Astrocyte (in vitro differentiated cells and primary cell): ENCODE results near the gene ARG2. TPM values are rescaled to one million over a fixed set of nuclear protein-coding genes. Genes with fewer than 3 reads are reported as not detected.

Experiments
- DNase-seq: peaks from one replicate; pipeline ENCODE4 v3.0.0-alpha.2; 2010; ENCODE audit warnings: low read depth
- FAIRE-seq: peaks from 2 replicates; lab custom pipeline; 2011; peaks lifted over from hg19 to GRCh38; lab: Jason Lieb, UNC
- H2AFZ ChIP-seq: 2 replicates; pipeline ENCODE4 v1.6.0; 2012; ENCODE audit warnings: low read depth, low read length, inconsistent platforms
- H3K27ac ChIP-seq: 2 replicates; pipeline ENCODE4 v1.5.1; 2011; ENCODE audit warnings: low read depth, low read length, inconsistent platforms
- H3K27me3 ChIP-seq: 2 replicates; pipeline ENCODE4 v1.6.0; 2011; ENCODE audit warnings: low read length, inconsistent platforms; ENCODE audit not compliant: insufficient read depth
- H3K36me3 ChIP-seq: 2 replicates; pipeline ENCODE4 v1.5.1; 2011; ENCODE audit warnings: low read length, inconsistent platforms; ENCODE audit not compliant: insufficient read depth
- H3K4me1 ChIP-seq: 2 replicates; pipeline ENCODE4 v1.5.1; 2011; ENCODE audit warnings: low read length, inconsistent platforms; ENCODE audit not compliant: insufficient read depth
- H3K4me2 ChIP-seq: 2 replicates; pipeline ENCODE4 v1.6.0; 2012; ENCODE audit warnings: low read length, inconsistent platforms
- H3K4me3 ChIP-seq: 2 replicates; pipeline ENCODE4 v1.5.1; 2011; ENCODE audit warnings: low read depth, mild to moderate bottlenecking, low read length, inconsistent platforms; ENCODE audit not compliant: insufficient read depth
- H3K79me2 ChIP-seq: 2 replicates; pipeline ENCODE4 v1.6.0; 2012; ENCODE audit warnings: mild to moderate bottlenecking, low read length, inconsistent platforms; ENCODE audit not compliant: insufficient read depth
- H3K9ac ChIP-seq: 2 replicates; pipeline ENCODE4 v1.6.0; 2012; ENCODE audit warnings: mild to moderate bottlenecking, low read length, inconsistent platforms
- H3K9me3 ChIP-seq: 2 replicates; pipeline ENCODE4 v1.5.1; 2012; ENCODE audit warnings: low read depth, mild to moderate bottlenecking, low read length, inconsistent platforms; ENCODE audit not compliant: insufficient read depth
- H4K20me1 ChIP-seq: 2 replicates; pipeline ENCODE4 v1.6.0; 2012; ENCODE audit warnings: low read length, inconsistent platforms; ENCODE audit not compliant: insufficient read depth
- H3K27ac Mint-ChIP-seq: one replicate; pipeline ENCODE4 v1.8.0; 2021; ENCODE audit warnings: mild to moderate bottlenecking, mixed read lengths; ENCODE audit not compliant: unreplicated experiment
- H3K27me3 Mint-ChIP-seq: one replicate; pipeline ENCODE4 v1.8.0; 2021; ENCODE audit warnings: low read depth, mixed read lengths; ENCODE audit not compliant: unreplicated experiment
- H3K36me3 Mint-ChIP-seq: one replicate; pipeline ENCODE4 v1.8.0; 2021; ENCODE audit warnings: low read depth, mixed read lengths; ENCODE audit not compliant: unreplicated experiment
- H3K4me1 Mint-ChIP-seq: one replicate; pipeline ENCODE4 v1.8.0; 2021; ENCODE audit warnings: low read depth, mixed read lengths; ENCODE audit not compliant: unreplicated experiment
- H3K4me3 Mint-ChIP-seq: one replicate; pipeline ENCODE4 v1.8.0; 2021; ENCODE audit warnings: mild to moderate bottlenecking, moderate library complexity, mixed read lengths; ENCODE audit not compliant: unreplicated experiment
- H3K9me3 Mint-ChIP-seq: one replicate; pipeline ENCODE4 v1.8.0; 2021; ENCODE audit warnings: mild to moderate bottlenecking, mixed read lengths; ENCODE audit not compliant: unreplicated experiment
- CTCF ChIP-seq: IDR thresholded peaks from 2 replicates; pipeline ENCODE4 v1.5.1; 2011; ENCODE audit warnings: low read depth, mild to moderate bottlenecking, inconsistent platforms, low read length, moderate library complexity; ENCODE audit not compliant: insufficient read depth
- EZH2 ChIP-seq: IDR thresholded peaks from 2 replicates; pipeline ENCODE4 v1.6.1; 2012; ENCODE audit warnings: mild to moderate bottlenecking, low read length, inconsistent platforms; ENCODE audit not compliant: insufficient read depth
- total RNA-seq: library from RNA; stranded (reverse); gene quantifications from 2 replicates; pipeline ENCODE4 v1.2.1, GENCODE V29; 2021

ARG2 gene
- total RNA-seq, 1 donor from 2014 or later, result 11.6 TPM

- Mint-ChIP-seq H3K27ac (no peak overlapping the region), H3K4me3 (no peak overlapping the region), H3K4me1 (peaks cover 5% of the 10 kb centered on the region), H3K36me3 (no peaks in the 10 kb centered on the region), H3K27me3 (no peaks in the 10 kb centered on the region), H3K9me3 (no peaks in the 10 kb centered on the region)
- Histone ChIP-seq H3K9ac (no peak overlapping the region), H3K4me1 (no peaks in the 10 kb centered on the region), H3K79me2 (no peaks in the 10 kb centered on the region), H3K27me3 (no peaks in the 10 kb centered on the region), H3K27ac (no peak overlapping the region), H3K9me3 (no peaks in the 10 kb centered on the region), H3K4me3 (no peak overlapping the region), H2AFZ (no peak overlapping the region), H4K20me1 (peaks cover 1% of the 10 kb centered on the region), H3K4me2 (no peak overlapping the region), H3K36me3 (peaks cover 26% of the 10 kb centered on the region)
- no peak for TF ChIP-seq CTCF
- no peak for TF ChIP-seq EZH2
- DNase-seq (no peak), FAIRE-seq (no peak)
Observed at GRCh38 chr14:67646131-67646530, 26.4 kb downstream of the ARG2 start.

DNA sequence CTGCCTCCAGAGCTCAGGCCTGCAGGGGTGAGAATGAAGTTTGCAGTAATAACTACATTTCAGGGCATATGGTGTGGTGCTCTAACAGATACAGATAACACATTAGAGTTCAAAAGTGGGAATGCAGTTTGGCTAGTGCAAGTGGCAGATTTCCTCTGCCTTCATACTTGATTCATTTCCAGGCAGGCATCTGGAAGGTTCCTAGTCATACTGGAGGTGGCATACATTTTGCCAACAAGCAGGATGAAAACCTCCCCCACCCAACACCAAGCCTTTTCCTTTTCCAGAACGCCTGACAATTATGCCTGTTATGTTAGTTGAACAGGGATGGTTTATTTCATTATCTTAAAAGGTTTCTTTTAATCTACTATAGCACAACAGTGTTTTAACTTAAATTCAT is 30.4 kb downstream of the ARG2 start:
- Histone ChIP-seq H3K4me3 (no peak overlapping the region), H3K9ac (no peak overlapping the region), H3K4me2 (no peak overlapping the region), H3K9me3 (no peaks in the 10 kb centered on the region), H3K27me3 (no peaks in the 10 kb centered on the region), H3K4me1 (no peaks in the 10 kb centered on the region), H3K27ac (no peak overlapping the region), H3K79me2 (no peaks in the 10 kb centered on the region), H4K20me1 (peaks cover 3% of the 10 kb centered on the region), H3K36me3 (peaks cover 45% of the 10 kb centered on the region), H2AFZ (no peak overlapping the region)
- H3K4me3 Mint-ChIP-seq, result no peak overlapping the region
- H3K27me3 Mint-ChIP-seq, result no peaks in the 10 kb centered on the region
- TF ChIP-seq EZH2 (no peak), CTCF (no peak)
- no peak for FAIRE-seq
- no peaks in the 10 kb centered on the region for H3K9me3 Mint-ChIP-seq
- H3K27ac Mint-ChIP-seq, result no peak overlapping the region
- H3K4me1 Mint-ChIP-seq, result peaks cover 13% of the 10 kb centered on the region
- DNase-seq, result no peak
- peaks cover 2% of the 10 kb centered on the region for H3K36me3 Mint-ChIP-seq

- Mint-ChIP-seq H3K36me3 (peaks cover 3% of the 10 kb centered on the region), H3K27ac (no peak overlapping the region), H3K9me3 (no peaks in the 10 kb centered on the region), H3K27me3 (no peaks in the 10 kb centered on the region), H3K4me1 (peaks cover 13% of the 10 kb centered on the region), H3K4me3 (no peak overlapping the region)
- peak; percentile 29 for DNase-seq
- no peaks in the 10 kb centered on the region for H3K79me2 ChIP-seq
- no peaks in the 10 kb centered on the region for H3K9me3 ChIP-seq
- no peak overlapping the region for H3K9ac ChIP-seq
- FAIRE-seq, result no peak
- H3K4me2 ChIP-seq, result no peak overlapping the region
- H2AFZ ChIP-seq, result no peak overlapping the region
- H3K4me1 ChIP-seq, result no peaks in the 10 kb centered on the region
- no peaks in the 10 kb centered on the region for H3K27me3 ChIP-seq
- H3K4me3 ChIP-seq, result no peak overlapping the region
- peaks cover 45% of the 10 kb centered on the region for H3K36me3 ChIP-seq
- no peak overlapping the region for H3K27ac ChIP-seq
- TF ChIP-seq CTCF (no peak), EZH2 (no peak)
- peaks cover 3% of the 10 kb centered on the region for H4K20me1 ChIP-seq
Observed at GRCh38 chr14:67650694-67651093, 31.0 kb downstream of the ARG2 start.
